Coronary artery (tissue), 2 donors: Measurements from ENCODE around the gene ALDH3A1.

ENCODE experiments used
- DNase-seq: peaks from one replicate; pipeline ENCODE4 v3.0.0-alpha.2; 2017; ENCODE audit warnings: low spot score
- H3K27ac ChIP-seq, 2 donors: fragments of 200-600 bp; sonication (generic); one replicate each; pipeline ENCODE4 v1.5.1; 2016 to 2019
- H3K4me3 ChIP-seq: fragments of 200-600 bp; sonication (generic); 2 replicates; pipeline ENCODE4 v1.5.1; 2016; ENCODE audit warnings: mild to moderate bottlenecking, moderate library complexity
- CTCF ChIP-seq: fragments of 200-600 bp; sonication (generic); IDR thresholded peaks from one replicate; pipeline ENCODE4 v1.5.1; 2019; ENCODE audit warnings: antibody characterized with exemption

Gene ALDH3A1

DNA sequence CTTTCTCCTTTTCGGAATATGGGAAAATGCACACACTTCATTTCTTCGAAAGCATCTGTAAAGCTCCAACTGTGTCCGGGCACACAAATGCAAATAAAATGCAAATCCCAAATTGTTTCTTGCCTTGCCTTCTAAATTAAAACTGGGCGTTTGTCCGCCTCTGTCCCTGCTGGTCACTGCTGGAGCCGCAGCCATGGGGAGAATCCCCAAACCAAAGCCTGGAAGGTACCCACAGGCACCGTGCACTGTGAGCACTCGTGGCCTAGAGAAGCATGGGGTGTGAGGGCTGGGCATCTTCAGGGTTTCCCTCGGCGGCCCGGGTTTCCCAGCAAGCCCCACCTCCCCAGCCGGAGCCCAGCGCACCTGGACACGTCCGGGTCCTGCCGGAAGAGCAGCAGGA, 34.6 kb downstream of the ALDH3A1 start:
- H3K4me3 ChIP-seq, result no peak overlapping the region
- peak; percentile 49 for DNase-seq
- TF ChIP-seq CTCF, result no peak
- H3K27ac ChIP-seq, result no peak overlapping the region

DNA sequence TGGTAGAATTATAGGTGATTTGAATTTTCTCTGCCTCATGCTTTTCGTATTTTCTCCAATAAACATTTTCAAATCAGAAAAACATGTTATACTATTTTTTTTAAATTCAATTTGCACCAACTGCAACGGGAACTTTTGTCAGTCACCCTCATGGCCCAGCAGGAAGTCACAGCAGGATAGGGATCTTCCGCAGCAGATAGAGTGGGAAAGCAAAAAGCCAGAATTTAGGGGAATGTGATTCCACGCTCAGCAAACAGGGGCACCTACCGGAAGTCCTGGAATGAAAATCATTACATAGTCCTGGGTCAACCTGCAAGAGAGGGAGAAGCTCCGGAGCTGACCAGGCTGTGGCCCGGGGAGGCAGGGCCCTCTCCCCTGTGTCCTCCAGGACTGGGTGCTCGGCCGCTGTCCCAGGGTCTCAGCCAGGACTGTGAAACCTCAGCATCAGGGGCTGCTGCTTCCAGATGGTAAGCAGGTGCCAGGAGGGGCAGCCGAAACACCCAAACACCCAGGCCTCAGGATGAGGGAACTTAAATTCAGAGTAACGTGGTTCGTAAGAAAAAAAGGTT, 35.6 kb downstream of the ALDH3A1 start:
- H3K4me3 ChIP-seq, result no peak overlapping the region
- DNase-seq, result peak; percentile 43
- no peak for TF ChIP-seq CTCF
- H3K27ac ChIP-seq, result no peak overlapping the region

DNA sequence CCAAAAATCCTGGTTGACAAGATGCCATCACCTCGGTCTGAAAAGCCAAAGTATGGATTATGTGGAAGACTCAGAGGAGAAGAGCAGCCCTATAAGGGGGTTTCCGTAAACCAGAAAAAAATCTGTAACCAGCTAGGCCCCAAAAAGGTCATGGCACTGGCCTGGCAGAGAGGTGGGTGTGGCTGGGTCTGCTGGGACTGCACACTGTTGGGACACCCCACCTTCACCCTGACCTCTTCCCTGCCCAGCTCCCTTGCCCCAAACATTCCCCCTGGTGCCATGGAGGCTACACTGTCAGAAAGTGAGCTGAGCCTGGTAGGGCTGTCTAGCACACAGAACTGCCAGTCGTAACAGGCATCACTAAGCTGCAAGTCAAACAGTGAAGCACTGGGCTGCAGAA, 38.3 kb downstream of the ALDH3A1 start:
- H3K4me3 ChIP-seq, result no peak overlapping the region
- H3K27ac ChIP-seq, result no peak overlapping the region
- DNase-seq, result peak; percentile 54
- no peak for TF ChIP-seq CTCF

DNA sequence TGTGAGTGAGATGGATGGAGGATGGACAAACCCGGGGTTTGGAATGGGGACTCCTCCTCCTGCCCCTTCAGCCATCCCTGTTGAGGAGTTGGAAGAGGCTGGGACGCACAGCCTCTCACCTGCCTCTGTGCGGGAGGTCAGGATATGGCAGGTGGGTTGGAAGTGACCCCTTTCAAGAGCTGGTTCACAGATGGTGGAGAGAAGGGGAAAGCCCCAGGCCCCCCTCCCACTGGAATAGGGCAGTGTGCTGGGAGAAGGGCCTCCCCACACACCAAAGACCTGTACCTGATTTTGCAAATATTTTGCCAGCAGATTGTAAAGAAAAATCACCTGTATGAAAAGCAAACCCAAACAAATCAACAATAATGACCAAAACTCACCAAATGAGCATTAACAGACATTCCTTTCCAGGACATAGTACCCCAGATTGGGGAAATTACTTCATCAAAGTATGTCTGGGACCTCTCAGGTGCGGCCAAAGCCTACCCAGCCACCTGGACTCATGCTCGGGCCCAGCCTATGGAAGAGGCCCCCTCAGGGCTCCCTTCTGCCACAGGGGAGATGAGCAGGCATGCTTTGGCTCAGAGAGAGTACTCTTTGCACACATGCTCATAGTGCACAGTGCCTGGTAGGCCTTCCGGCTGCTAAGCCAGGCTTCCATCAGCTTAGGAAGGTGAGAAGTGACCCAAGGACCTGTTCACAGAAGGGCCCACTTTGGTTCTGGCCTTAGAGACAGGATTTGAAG, 39.5 kb downstream of the ALDH3A1 start:
- no peak for TF ChIP-seq CTCF
- no peak for DNase-seq
- Histone ChIP-seq H3K4me3 (no peak overlapping the region), H3K27ac (no peak overlapping the region)

DNA sequence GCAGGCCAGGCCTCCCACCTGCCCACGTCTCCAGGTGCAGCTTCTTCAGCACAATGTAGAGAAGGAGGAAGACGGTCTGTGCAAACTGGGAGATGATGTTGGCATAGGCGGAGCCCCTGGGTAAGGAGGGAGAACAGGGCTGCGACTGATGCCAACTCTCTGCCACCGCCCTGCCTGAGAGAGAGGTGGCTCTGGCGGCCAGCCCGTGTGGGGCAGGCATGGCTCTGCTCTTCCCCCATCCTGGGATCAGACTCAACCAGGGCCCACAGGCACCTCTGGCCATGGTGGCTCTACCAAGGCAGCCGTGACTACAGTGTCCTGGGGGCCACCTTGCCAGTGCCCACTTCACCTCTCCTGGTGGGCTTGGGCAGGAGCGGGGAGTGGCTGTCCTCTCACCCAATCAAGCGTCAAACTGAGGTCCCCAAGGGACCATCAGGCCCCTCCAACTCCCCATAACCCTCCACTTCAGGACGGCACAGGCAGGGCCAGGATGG, 40.3 kb downstream of the ALDH3A1 start:
- Histone ChIP-seq H3K4me3 (no peak overlapping the region), H3K27ac (no peak overlapping the region)
- no peak for TF ChIP-seq CTCF
- DNase-seq, result no peak

GRCh38 chr17:19706791-19707727, 41.0 kb downstream of the ALDH3A1 start:
- no peak for DNase-seq
- no peak for TF ChIP-seq CTCF
- Histone ChIP-seq H3K27ac (no peak overlapping the region), H3K4me3 (no peak overlapping the region)
